Measurements from ENCODE around the gene FTO. TPM values are rescaled to one million over a fixed set of nuclear protein-coding genes. Genes with fewer than 3 reads are reported as not detected.

Gene FTO
- total RNA-seq, 4 donors from 2014 or later: 125 to 182 (median 164) TPM

- H3K4me1 ChIP-seq: peaks cover 32 to 45% of the 10 kb centered on the region in 2 donors
- H3K27ac ChIP-seq: peak overlapping the region; percentile 61 to 86 (median 85)
These were observed 51.3 kb downstream of the FTO start for GRCh38 chr16:53755026-53755910.

GRCh38 chr16:53756275-53756996, 52.5 kb downstream of the FTO start:
- no peak for DNase-seq
- H3K4me1 ChIP-seq: peaks cover 33 to 45% of the 10 kb centered on the region in 2 donors
- WGBS, 2 donors: 28 to 37% methylated on average over 4 of the region's 4 CpGs

More at GRCh38 chr16:53755026-53755910, 51.3 kb downstream of the FTO start:
- TF ChIP-seq CTCF (IDR thresholded peaks at IDR 0.05) (no peak), POLR2A (IDR thresholded peaks at IDR 0.05) (no peak)
- Histone ChIP-seq H3K27me3 (no peaks in the 10 kb centered on the region), H3K36me3 (no peaks in the 10 kb centered on the region), H3K9me3 (no peaks in the 10 kb centered on the region), H3K4me3 (replicated peaks in 1 of 3) (no peak overlapping the region)
- 70 to 76% methylated on average over 9 of the region's 9 CpGs for WGBS, 2 donors
- intact Hi-C loops (cut with DNase I): no loop called here
- peak; percentile 57 to 63 for DNase-seq

GRCh38 chr16:53757971-53758609, 54.1 kb downstream of the FTO start:
- no peak for TF ChIP-seq POLR2A (IDR thresholded peaks at IDR 0.05)
- TF ChIP-seq CTCF (IDR thresholded peaks at IDR 0.05): no peak
- no peak for DNase-seq
- no peaks in the 10 kb centered on the region for H3K36me3 ChIP-seq
- no peaks in the 10 kb centered on the region for H3K9me3 ChIP-seq
- H3K27me3 ChIP-seq: no peaks in the 10 kb centered on the region
- intact Hi-C loops (cut with DNase I): no loop called here
- H3K4me1 ChIP-seq: peaks cover 46 to 61% of the 10 kb centered on the region in 2 donors
- no peak overlapping the region for H3K4me3 ChIP-seq (replicated peaks in 1 of 3)
- H3K27ac ChIP-seq: peak overlapping the region; percentile 72 to 86 (median 85)
- WGBS, 2 donors: 59 to 73% methylated on average over 4 of the region's 4 CpGs

More at GRCh38 chr16:53756275-53756996, 52.5 kb downstream of the FTO start:
- Histone ChIP-seq H3K27ac (peak overlapping the region; percentile 61 to 86 (median 85)), H3K9me3 (no peaks in the 10 kb centered on the region), H3K27me3 (no peaks in the 10 kb centered on the region), H3K4me3 (replicated peaks in 1 of 3) (no peak overlapping the region), H3K36me3 (no peaks in the 10 kb centered on the region)
- TF ChIP-seq CTCF (IDR thresholded peaks at IDR 0.05): peak in 1 of 6 experiments; percentile 11
- TF ChIP-seq POLR2A (IDR thresholded peaks at IDR 0.05): no peak
- intact Hi-C loops (cut with DNase I): no loop called here

DNA sequence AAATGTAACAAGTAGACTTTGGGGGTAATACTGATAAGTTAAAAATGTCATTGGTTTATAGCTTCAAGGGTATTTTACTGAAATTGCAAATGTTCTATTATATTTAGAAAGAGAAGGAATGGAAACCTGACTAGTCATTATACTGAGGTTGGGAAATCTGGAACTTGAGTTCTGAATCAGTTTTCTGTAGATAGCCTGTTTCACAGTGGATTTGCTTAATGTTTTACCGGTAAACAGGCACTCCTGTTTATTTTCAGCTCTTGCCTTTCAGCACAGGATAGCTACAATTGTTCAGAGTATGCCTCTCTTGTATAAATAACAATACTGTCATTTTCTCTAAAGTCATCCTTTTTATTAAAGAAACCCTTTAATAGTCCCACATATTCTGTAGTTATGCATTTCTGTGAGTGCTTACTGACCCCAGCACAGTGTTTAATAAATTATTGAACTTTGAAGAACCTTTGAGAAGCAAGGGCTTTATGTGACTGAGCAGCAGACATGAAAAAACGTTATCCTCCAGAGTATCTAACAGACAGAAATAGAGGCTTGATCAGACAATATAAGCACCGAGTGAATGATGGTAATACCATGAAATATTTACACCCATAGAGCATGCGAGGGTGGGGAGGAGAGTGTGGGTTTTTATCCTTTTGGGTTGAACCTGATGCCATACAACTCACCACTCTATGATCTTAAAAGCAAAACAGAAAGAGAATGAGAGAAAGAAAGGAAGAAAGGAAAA, 58.2 kb downstream of the FTO start:
- no peak for DNase-seq
- 59 to 63% methylated on average over 4 of the region's 4 CpGs for whole genome bisulfite sequencing, 2 donors
- Histone ChIP-seq H3K27ac (no peak overlapping the region), H3K4me1 (peaks cover 26 to 47% of the 10 kb centered on the region in 2 donors), H3K4me3 (replicated peaks in 1 of 3) (no peak overlapping the region), H3K27me3 (no peaks in the 10 kb centered on the region), H3K9me3 (no peaks in the 10 kb centered on the region), H3K36me3 (no peaks in the 10 kb centered on the region)
- intact Hi-C loops (cut with DNase I): no loop called here
- TF ChIP-seq CTCF (IDR thresholded peaks at IDR 0.05) (no peak), POLR2A (IDR thresholded peaks at IDR 0.05) (no peak)

Data from thyroid gland (tissue), 4 donors.